SK-N-SH treated with all-trans-retinoic acid at 6 μM for 48 hours (cell line): ENCODE results near the gene TCF23.

ENCODE experiments used
- ARNTL ChIP-seq: fragments of 450-650 bp; formaldehyde crosslinking; IDR thresholded peaks from 2 replicates; pipeline ENCODE4 v1.5.0; 2020; ENCODE audit warnings: low read depth, mild to moderate bottlenecking, moderate library complexity, borderline replicate concordance
- ESRRG ChIP-seq: fragments of 250-450 bp; sonication (Bioruptor Pico); IDR thresholded peaks from 2 replicates; pipeline ENCODE4 v1.6.1; 2021; ENCODE audit warnings: mild to moderate bottlenecking
- GLIS3 ChIP-seq: fragments of 250-450 bp; sonication (Bioruptor Pico); IDR thresholded peaks from 2 replicates; pipeline ENCODE4 v1.5.0; 2020; ENCODE audit warnings: mild to moderate bottlenecking, moderate library complexity
- RARB ChIP-seq: fragments of 250-450 bp; sonication (Bioruptor Pico); IDR thresholded peaks from 2 replicates; pipeline ENCODE4 v1.8.0; 2021; ENCODE audit warnings: mild to moderate bottlenecking, moderate library complexity
- ZNF565 ChIP-seq: fragments of 450-650 bp; formaldehyde crosslinking; conservative IDR thresholded peaks from 2 replicates; pipeline ENCODE4 v1.5.0; 2020; ENCODE audit warnings: low read depth, mild to moderate bottlenecking, moderate library complexity

DNA sequence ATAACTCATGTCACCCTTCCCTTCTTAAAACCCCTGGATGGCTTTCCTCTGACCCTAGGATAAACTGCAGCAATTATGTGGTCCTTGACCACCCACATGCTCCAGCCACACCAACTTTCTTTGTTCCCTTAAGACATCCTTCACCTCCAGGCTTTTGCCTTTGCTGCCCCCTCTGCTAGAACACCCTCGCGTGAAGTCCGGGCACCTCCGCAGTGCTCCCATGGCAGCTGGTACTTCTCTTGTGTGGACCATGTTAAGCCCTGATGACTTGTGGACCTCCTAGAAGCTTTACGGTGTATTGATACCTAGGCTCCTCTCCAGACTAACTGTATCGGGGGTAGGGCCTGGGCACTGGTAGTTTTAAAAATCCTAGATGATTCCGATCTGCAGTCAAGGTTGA is 26.0 kb upstream of the TCF23 start:
- TF ChIP-seq RARB (CRISPR knock-in tag) (no peak), GLIS3 (CRISPR knock-in tag) (no peak), ESRRG (CRISPR knock-in tag) (no peak), ARNTL (CRISPR knock-in tag) (no peak), ZNF565 (no peak)
